Rectal smooth muscle tissue (tissue), 1 donor: ENCODE measurements around the gene CDK2.
"Not testable (repeated sequence)": the region's sequence is repeated elsewhere in the genome, so short reads cannot be mapped to it uniquely, and the experiment has no call there.

Experiments
- H3K27ac ChIP-seq: one replicate; pipeline ENCODE4 v1.7.0; 2013; ENCODE audit warnings: low read depth, low read length, inconsistent platforms
- H3K27me3 ChIP-seq: one replicate; pipeline ENCODE4 v1.7.0; 2013; ENCODE audit warnings: low read length; ENCODE audit not compliant: control insufficient read depth, insufficient read depth
- H3K36me3 ChIP-seq: one replicate; pipeline ENCODE4 v1.7.0; 2013; ENCODE audit warnings: low read length; ENCODE audit not compliant: control insufficient read depth, insufficient read depth
- H3K4me1 ChIP-seq: one replicate; pipeline ENCODE4 v1.7.0; 2013; ENCODE audit warnings: low read length; ENCODE audit not compliant: control insufficient read depth, insufficient read depth
- H3K4me3 ChIP-seq: one replicate; pipeline ENCODE4 v1.7.0; 2013; ENCODE audit warnings: low read length
- H3K9ac ChIP-seq: one replicate; pipeline ENCODE4 v1.7.0; 2013; ENCODE audit warnings: low read length

The CDK2 gene

GRCh38 chr12:55993230-55993853, 26.7 kb downstream of the CDK2 start:
- H3K4me3 ChIP-seq = no peak overlapping the region
- H3K9ac ChIP-seq = no peak overlapping the region
- H3K27ac ChIP-seq = no peak overlapping the region
- H3K36me3 ChIP-seq = peaks cover 37% of the 10 kb centered on the region
- no peaks in the 10 kb centered on the region for H3K27me3 ChIP-seq
- H3K4me1 ChIP-seq = no peaks in the 10 kb centered on the region

- no peak overlapping the region for H3K27ac ChIP-seq
- peaks cover 32% of the 10 kb centered on the region for H3K36me3 ChIP-seq
- no peak overlapping the region for H3K4me3 ChIP-seq
- no peaks in the 10 kb centered on the region for H3K4me1 ChIP-seq
- no peaks in the 10 kb centered on the region for H3K27me3 ChIP-seq
- H3K9ac ChIP-seq = no peak overlapping the region
Measured at GRCh38 chr12:55995366-55995765, 28.7 kb downstream of the CDK2 start.

GRCh38 chr12:55996201-55996714, 29.6 kb downstream of the CDK2 start:
- no peaks in the 10 kb centered on the region for H3K27me3 ChIP-seq
- H3K4me3 ChIP-seq = peak overlapping the region; percentile 72
- H3K27ac ChIP-seq = peak overlapping the region; percentile 71
- H3K9ac ChIP-seq = no peak overlapping the region
- no peaks in the 10 kb centered on the region for H3K4me1 ChIP-seq
- H3K36me3 ChIP-seq = peaks cover 23% of the 10 kb centered on the region

GRCh38 chr12:55996715-55997534, 30.3 kb downstream of the CDK2 start, which contains the start of gene SUOX:
TSS of gene SUOX (plus strand) at chr12:55997276. CDS start at chr12:56002222, 4,946 bp downstream.
- Histone ChIP-seq H3K9ac (peak within 1 kb of the TSS; percentile 19), H3K36me3 (peaks cover 21% of the 10 kb centered on the region), H3K4me3 (peak within 1 kb of the TSS; percentile 79), H3K27ac (peak within 1 kb of the TSS; percentile 71), H3K27me3 (no peaks in the 10 kb centered on the region), H3K4me1 (no peaks in the 10 kb centered on the region)

GRCh38 chr12:55997535-55997859, 30.9 kb downstream of the CDK2 start:
- peak overlapping the region; percentile 19 for H3K9ac ChIP-seq
- H3K27ac ChIP-seq = peak overlapping the region; percentile 63
- no peaks in the 10 kb centered on the region for H3K27me3 ChIP-seq
- peaks cover 16% of the 10 kb centered on the region for H3K36me3 ChIP-seq
- H3K4me3 ChIP-seq = peak overlapping the region; percentile 79
- H3K4me1 ChIP-seq = no peaks in the 10 kb centered on the region

- H3K4me3 ChIP-seq, H3K36me3 ChIP-seq, H3K27ac ChIP-seq, H3K27me3 ChIP-seq, H3K4me1 ChIP-seq, H3K9ac ChIP-seq: not testable (repeated sequence)
Measured at GRCh38 chr12:55999522-55999921, 32.9 kb downstream of the CDK2 start.

GRCh38 chr12:55999999-56000540, 33.4 kb downstream of the CDK2 start:
- not testable (repeated sequence) for H3K4me3 ChIP-seq, H3K4me1 ChIP-seq, H3K27me3 ChIP-seq, H3K9ac ChIP-seq, H3K27ac ChIP-seq
- H3K36me3 ChIP-seq = peaks cover 11% of the 10 kb centered on the region

GRCh38 chr12:56001487-56002100, 35.0 kb downstream of the CDK2 start:
- Histone ChIP-seq H3K36me3 (peaks cover 11% of the 10 kb centered on the region), H3K27me3 (no peaks in the 10 kb centered on the region), H3K4me3 (no peak overlapping the region), H3K4me1 (no peaks in the 10 kb centered on the region), H3K27ac (no peak overlapping the region), H3K9ac (no peak overlapping the region)

GRCh38 chr12:56003376-56003775, 36.7 kb downstream of the CDK2 start:
- not testable (repeated sequence) for H3K9ac ChIP-seq, H3K4me3 ChIP-seq, H3K4me1 ChIP-seq, H3K27ac ChIP-seq, H3K27me3 ChIP-seq
- H3K36me3 ChIP-seq = peaks cover 11% of the 10 kb centered on the region

- Histone ChIP-seq H3K27ac (no peak overlapping the region), H3K27me3 (no peaks in the 10 kb centered on the region), H3K9ac (no peak overlapping the region), H3K36me3 (peaks cover 11% of the 10 kb centered on the region), H3K4me3 (no peak overlapping the region), H3K4me1 (peaks cover 3% of the 10 kb centered on the region)
Measured at GRCh38 chr12:56004211-56004610, 37.6 kb downstream of the CDK2 start.

- peak overlapping the region; percentile 82 for H3K27ac ChIP-seq
- peaks cover 11% of the 10 kb centered on the region for H3K36me3 ChIP-seq
- peak overlapping the region; percentile 75 for H3K4me3 ChIP-seq
- H3K4me1 ChIP-seq = peaks cover 3% of the 10 kb centered on the region
- peak overlapping the region; percentile 77 for H3K9ac ChIP-seq
- H3K27me3 ChIP-seq = no peaks in the 10 kb centered on the region
Measured at GRCh38 chr12:56007564-56008559, 41.2 kb downstream of the CDK2 start.
